GM11168 (cell line): Measurements from ENCODE around the gene ABCC5.

Source experiments
- in situ Hi-C: fragments of 300-500 bp; cut with MboI; formaldehyde crosslinking; loops from one replicate; pipeline ENCODE4 v1.12.0; 2022; ENCODE audit warnings: low sequenced_read_pairs; ENCODE audit not compliant: unreplicated experiment

ABCC5 gene

GRCh38 chr3:183933160-183933559 lies 84.5 kb downstream of the ABCC5 start:
- in situ Hi-C loops, result no loop called here

GRCh38 chr3:183931881-183932280 lies 85.8 kb downstream of the ABCC5 start:
- in situ Hi-C loops, result no loop called here

GRCh38 chr3:183930086-183930485 lies 87.6 kb downstream of the ABCC5 start:
- in situ Hi-C loops, result no loop called here

- in situ Hi-C loops, result no loop called here
Measured at GRCh38 chr3:183927059-183927458, 90.6 kb downstream of the ABCC5 start.

GRCh38 chr3:183924956-183925355 lies 92.7 kb downstream of the ABCC5 start:
- in situ Hi-C loops, result no loop called here

GRCh38 chr3:183924543-183924942 lies 93.1 kb downstream of the ABCC5 start:
- in situ Hi-C loops, result no loop called here

GRCh38 chr3:183922421-183922820 lies 95.3 kb downstream of the ABCC5 start:
- in situ Hi-C loops, result no loop called here

- in situ Hi-C loops, result no loop called here
Measured at GRCh38 chr3:183921096-183921495, 96.6 kb downstream of the ABCC5 start.

GRCh38 chr3:183920416-183920815 lies 97.3 kb downstream of the ABCC5 start:
- in situ Hi-C loops, result no loop called here

GRCh38 chr3:183918178-183918577 lies 99.5 kb downstream of the ABCC5 start:
- in situ Hi-C loops, result no loop called here

- in situ Hi-C loops, result no loop called here
Measured at GRCh38 chr3:183917776-183918175, 99.9 kb downstream of the ABCC5 start.

- in situ Hi-C loops, result no loop called here
Measured at GRCh38 chr3:183914856-183915255, 102.8 kb downstream of the ABCC5 start.

GRCh38 chr3:183913580-183913920 lies 104.1 kb downstream of the ABCC5 start:
- in situ Hi-C loops, result no loop called here

- in situ Hi-C loops, result no loop called here
Measured at GRCh38 chr3:183912895-183913579, 104.6 kb downstream of the ABCC5 start.

GRCh38 chr3:183911763-183912506 lies 105.7 kb downstream of the ABCC5 start:
- in situ Hi-C loops, result no loop called here

GRCh38 chr3:183911087-183911486 lies 106.6 kb downstream of the ABCC5 start:
- in situ Hi-C loops, result no loop called here

GRCh38 chr3:183909030-183909600 lies 108.6 kb downstream of the ABCC5 start:
- in situ Hi-C loops, result no loop called here

GRCh38 chr3:183907911-183908331 lies 109.8 kb downstream of the ABCC5 start:
- in situ Hi-C loops, result no loop called here

GRCh38 chr3:183907176-183907575 lies 110.5 kb downstream of the ABCC5 start:
- in situ Hi-C loops, result no loop called here

GRCh38 chr3:183906234-183906921 lies 111.3 kb downstream of the ABCC5 start:
- in situ Hi-C loops, result no loop called here
